Hematopoietic multipotent progenitor cell treated with erythropoietin and hydrocortisone succinate and interleukin-3 and kit ligand, for 17 days (in vitro differentiated cells): Measurements from ENCODE around the gene AMOTL1.
"Not testable (repeated sequence)": the region's sequence is repeated elsewhere in the genome, so short reads cannot be mapped to it uniquely, and the experiment has no call there.

Experiments used
- DNase-seq: peaks from one replicate; pipeline ENCODE4 v3.0.0-alpha.2; 2015; ENCODE audit warnings: low spot score

Gene AMOTL1

DNA sequence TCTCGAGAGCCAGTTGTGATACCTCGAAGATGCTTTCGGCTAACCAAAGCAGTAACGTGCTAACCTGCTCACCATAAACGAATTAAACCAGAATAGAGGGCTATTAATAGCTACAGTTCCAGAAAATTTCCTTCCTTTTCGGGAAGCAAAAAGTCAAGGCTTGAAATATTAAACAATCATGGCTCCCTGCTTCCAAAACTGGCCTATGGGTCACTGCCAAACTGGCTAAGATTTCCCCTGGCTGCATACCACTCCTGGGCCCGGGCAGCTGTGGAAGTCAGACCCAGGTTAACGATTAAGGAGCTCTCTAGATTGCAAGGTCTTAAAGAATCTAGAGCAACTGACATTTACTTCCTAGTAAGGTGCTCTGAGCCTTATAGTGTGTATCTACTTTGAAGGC is 1.7 kb downstream of the AMOTL1 start:
- DNase-seq, result no peak

DNA sequence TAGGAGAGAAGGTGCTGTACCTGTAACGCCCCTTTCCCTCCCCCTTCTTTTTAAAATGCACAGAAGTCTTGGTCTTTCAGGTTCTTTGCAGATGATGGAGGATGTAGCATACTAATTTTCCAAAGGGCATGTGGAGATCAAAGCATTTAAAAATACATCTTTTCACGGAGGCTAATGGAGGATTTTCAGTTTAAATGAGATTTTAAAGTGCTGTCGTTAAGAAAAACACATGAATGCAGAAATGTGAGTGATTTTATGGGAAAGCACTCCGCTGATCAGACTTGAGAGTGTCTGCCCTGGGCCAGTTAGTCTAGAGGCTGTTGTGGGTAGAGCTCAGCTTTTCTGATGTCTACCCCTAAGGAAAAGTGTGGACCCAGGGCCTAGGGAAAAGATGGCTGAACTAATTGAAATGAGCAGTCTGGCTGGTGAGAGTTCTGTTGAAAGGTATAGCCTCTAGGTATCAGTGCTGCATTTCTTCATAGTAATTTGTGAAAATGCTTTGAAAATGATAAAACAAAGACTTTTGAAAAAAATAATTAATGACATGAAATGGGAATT is 2.5 kb downstream of the AMOTL1 start:
- DNase-seq, result no peak

DNA sequence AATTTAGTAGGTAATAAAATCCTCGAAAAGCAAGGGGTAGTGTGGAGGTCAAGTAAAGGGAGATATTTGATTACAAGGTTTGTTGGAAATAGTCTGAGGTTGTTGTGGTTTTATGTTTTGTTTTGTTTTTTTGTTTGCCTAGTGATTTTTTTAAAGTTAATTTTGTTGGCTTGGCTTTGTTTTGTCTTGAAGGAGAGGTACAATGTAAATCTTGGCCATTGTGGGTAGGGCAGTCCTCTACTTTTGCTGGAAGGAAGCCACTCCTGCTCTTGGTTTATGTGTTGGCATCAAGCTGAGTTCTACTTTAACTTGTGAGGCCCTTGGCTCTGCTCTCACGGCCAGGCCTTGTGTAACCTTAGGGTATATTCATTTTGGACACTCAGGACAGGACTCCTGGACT is 3.2 kb downstream of the AMOTL1 start:
- no peak for DNase-seq

DNA sequence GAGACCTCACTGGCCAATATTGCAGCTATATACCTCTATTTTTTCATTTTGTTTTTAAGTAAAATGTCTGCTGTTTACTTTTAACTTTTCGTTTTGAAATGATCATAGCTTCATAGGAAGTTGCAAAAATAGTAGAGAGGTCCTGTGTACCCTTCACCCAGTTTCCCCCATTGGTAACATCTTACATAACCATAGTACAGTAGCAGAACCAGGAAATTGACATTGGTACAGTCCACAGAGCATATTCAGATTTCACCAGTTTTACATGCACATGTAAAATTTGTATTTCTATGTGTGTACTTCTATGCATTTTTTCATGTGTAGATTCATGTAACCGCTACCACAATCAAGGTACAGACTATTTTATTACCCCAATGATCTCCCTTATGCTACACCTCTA is 3.8 kb downstream of the AMOTL1 start:
- no peak for DNase-seq

DNA sequence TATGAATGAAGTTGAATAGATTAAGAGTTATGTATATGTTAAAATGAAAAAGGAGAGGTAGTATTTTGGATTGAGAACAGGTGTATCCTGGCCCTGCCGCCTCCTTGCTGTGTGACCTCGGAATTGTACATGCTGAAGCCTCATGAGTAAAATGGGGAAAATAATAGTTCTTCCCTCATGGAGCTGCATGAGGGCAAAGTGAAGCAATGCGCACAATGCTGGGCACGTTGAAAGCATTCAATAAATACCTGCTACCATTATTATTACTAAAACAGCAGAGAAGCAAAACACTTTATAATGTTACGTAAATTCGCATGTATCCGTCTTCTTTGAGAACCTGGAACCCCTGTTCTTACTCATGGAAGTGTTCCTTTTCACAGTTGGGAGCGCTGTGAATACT is 5.7 kb downstream of the AMOTL1 start:
- no peak for DNase-seq

DNA sequence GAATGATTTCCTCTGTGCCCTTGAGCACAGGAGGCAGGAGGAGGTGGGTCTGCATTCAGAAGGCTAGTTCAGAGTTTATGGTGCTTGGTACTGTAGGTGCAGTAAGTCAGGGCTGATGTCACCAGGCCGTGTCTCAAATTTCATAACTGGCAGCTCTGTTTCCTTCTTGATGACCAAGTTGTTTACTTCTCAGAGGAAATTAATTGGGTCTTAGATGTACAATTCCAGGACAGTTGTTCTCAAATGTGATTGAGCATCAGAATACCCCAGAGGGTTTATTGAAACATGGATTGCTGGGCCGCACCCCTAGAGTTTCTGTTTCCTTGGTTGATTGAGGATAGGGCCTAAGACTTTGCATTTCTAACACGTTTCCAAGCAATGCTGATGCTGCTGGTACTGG is 6.2 kb downstream of the AMOTL1 start:
- no peak for DNase-seq

DNA sequence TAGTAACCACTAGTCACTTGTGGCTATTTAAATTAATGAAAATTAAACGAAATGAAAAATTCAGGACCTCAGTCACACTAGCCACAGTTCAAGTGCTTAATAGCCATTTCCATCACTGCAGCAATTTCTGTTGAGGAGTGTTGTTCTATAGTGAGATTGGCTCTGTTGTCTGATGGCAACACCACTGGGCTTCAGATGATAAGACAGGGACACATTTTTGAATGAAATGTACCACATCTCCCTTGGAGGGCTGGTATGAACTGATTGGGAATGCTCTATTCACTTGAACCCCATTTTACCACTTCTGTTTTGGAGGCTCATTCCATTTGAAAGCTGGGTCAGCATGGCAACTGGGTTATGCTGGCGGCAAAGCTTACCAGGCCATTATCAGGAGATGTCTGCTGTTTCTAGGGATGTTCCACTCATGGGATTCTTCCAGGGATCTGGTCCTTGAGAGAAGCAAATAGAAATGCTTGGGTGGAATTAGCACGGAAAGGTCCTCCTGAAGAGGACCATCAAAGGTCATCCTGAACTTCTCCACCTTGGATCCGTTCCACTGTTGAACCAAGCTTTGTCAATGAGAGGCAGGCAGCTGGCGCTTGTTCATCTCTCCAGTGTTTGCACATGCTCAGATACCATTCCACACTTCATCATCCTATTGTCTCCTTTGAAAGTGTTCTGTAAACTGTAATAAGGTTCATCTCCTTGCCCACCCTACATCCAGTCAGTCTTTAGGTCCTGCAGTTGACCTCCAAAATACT is 7.6 kb downstream of the AMOTL1 start:
- DNase-seq, result no peak

DNA sequence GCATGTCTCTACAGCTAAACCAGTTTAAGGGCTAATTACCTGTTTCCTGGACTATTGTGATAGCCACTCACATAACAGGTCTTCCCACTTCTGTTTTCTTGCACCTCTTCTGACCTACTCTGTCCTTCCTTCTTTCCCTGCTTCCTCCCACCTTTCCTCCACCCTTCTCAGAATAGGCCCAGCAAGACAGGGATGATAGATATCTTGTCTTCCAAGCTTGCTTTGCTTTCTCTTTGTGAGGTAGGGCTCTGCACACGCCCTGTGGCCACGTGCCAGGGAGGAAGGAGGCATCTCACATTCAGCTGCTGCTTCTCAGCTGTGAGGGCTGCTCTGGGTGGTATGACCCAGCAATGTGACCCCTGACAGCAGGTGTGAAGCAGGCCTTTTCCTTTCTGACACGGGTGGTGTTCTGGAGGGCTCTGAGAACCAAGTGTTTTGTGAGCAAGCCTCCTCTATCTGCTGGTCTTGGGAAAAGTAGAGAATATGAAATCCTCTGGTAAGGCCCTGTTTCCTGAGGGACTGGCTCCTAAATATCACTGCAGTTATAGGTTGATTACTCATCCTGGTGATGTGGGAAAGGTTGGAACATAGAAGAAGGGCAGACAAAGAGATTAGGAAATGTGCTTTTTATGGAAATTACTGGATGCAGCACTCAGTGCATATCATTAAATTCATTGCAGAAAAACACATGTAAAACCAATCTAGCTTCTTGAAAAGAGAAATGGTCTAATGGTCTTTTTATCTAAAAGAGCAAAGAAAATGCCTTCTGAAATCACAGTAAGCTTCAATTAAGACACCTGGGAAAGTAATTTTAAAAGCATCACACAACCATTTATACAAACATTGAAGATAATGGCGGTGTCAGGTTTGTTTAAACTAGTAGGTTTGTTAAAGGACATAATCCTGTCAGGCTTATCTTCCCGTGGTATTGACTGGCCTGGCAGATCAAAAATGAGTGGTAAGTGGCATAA is 8.5 kb downstream of the AMOTL1 start:
- DNase-seq, result no peak

DNA sequence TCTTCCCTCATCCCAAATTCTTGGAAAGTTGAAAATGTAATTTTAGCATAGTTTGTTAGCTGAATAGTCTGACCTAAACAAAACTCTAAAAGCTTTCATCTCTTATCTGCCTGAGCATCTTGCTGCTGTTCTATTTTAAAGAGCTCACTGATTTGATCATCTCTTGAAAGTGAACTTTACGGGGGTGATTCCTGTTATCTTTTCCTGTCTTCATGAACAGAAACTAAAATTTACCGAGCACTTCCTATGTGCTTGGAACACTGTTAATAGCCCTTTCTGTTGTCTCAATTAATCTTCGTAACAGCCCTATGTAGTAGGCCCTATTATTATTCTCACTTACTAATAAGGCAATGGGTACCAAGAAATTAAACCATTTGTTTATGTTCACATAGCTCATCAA is 12.3 kb downstream of the AMOTL1 start:
- no peak for DNase-seq

DNA sequence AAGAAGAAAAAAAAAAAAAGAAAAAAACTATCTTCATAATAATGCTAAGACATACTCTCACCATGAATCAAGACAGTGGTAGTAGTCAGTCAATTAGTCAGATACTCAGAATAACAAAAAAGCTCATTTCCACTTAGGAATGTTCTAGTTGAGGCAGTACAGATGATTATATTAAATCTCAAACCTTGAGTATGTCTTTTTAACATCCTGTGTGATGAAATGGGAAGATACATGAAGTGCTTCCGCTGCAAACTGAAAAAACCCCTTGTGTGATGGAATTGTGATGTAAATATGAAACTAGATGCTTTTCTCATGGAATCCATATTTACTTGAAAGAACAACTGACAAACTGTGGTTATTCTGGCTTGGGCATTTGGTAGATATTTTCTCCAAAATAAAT is 13.7 kb downstream of the AMOTL1 start:
- DNase-seq, result no peak

DNA sequence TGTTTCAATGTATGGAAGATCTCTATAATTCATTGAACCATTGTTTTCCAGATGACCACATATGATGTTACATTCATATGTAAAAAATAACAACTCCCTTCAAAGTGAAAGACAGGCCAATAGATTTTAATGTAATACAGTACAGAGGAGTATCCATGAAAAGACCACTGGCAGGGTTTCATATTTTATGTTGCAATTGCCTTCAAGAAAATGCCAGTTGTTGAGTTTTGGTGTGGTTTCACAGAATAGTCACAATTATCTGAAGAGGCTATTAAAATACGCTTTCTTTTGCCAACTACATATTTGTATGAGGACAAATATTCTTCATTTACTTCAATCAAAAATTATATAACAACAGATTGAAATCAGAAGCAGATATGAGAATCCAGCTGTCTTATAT is 14.3 kb downstream of the AMOTL1 start:
- DNase-seq, result no peak

DNA sequence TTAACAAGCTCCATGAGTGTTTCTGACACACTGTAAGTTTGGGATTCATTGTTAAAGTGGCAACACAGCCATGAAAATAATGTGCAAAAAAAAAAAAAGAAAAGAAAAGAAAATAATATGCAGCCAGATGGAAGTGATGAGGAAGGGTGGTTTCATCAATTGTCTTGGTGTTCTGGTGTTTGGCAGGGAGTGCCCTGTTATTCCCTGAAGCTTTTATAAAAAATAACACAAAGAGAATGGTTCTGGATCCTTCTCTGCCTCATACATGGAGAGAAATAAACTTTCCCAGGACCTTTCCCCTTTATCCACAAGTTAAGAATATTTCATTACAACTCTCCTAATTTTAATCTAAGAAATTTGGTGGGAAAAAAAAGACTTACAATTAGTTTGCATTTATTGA is 16.7 kb downstream of the AMOTL1 start:
- DNase-seq, result no peak

DNA sequence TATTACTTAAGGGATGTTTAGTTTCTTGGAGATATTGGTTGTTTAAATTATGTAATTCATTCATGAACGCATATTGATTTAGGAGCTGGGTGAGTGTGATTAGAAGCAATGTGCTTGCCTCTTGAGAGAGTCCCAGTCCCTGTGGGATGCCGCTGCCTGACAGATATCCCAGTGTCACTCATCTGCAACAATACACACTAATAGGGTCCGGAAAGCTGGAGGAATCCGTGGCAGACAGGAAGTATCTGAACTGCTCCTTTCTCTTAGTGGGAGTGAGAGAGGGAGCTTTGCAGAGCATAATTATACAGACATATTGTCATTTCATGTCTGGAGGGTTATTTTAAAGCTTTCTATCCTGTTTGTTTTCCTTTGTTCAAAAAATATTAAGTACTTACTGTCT is 17.4 kb downstream of the AMOTL1 start:
- DNase-seq, result no peak

DNA sequence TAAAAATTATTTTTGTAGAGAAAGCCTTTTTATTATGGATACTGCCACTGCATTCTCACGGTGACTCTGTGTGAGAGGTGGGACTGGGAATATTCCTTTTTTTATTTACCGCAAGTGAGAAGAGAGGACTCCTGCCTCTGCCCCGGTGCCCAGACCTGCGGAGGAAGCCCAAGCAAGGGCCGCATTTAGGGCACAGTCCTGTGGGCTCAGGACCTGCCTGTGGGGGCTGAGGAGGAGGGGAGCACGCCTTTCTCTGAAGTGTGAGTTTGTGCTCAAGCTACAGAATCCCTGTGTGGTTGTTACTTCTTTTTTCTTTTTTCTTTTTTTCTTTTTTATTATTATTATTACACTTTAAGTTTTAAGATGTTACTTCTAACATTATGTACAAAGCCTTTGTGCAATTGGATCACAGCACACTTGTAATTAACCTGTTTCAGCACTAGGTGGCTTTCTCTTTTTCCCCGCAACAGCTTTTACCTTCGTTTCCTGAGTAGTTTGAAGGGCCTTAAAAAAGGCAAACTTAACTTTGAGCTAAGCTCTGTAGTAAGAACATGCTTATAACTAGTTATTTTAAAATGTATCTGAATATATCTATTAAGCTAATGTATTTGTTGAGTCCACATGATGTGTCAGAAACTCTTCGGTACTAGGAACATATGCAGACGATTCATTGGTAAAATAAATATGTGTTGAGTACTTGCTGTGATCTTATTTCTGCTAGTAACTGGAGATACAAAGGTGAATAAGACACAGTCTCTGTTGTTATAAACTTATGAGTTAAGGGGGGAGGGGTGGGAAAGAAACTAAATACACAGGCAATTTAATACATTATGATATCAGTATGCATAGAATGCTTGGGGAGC is 18.3 kb downstream of the AMOTL1 start:
- no peak for DNase-seq

DNA sequence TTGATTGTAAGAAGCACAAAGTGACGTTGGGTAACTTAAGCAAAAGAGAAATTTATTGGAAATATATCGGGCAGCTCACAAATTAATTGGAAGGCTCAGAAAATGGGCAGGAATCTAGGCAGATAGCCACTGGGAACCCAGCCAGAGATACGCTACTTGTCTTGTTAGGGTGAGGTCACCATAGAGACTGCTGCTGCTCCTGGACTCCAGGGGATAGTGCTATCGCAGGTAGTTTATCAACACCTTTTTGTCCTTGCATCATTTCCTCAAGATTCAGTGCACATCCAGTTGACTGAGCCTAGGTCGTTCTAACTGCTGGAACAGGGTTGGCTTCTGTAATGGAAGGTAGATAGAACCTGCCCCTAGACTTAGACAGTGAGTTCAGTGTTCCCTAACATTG is 19.6 kb downstream of the AMOTL1 start:
- no peak for DNase-seq

DNA sequence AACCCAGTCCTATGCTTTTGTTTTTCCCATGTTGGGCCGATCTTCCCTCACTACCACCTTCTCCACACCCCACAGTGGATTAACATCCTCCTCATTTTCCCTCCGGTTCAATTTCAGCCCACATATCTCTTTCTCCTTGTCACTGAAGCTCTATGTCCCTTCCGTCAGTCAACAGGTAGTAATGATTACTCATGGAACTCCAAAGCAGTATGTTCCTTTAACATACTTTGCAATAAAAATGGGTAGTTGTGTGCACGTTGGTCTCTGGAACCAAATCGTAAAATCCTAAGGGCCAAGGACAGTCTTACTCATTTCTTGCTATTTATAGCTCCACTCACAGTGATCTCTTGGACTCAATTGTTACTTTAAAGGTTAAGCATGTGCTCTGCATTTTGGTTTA is 20.2 kb downstream of the AMOTL1 start:
- DNase-seq, result no peak

DNA sequence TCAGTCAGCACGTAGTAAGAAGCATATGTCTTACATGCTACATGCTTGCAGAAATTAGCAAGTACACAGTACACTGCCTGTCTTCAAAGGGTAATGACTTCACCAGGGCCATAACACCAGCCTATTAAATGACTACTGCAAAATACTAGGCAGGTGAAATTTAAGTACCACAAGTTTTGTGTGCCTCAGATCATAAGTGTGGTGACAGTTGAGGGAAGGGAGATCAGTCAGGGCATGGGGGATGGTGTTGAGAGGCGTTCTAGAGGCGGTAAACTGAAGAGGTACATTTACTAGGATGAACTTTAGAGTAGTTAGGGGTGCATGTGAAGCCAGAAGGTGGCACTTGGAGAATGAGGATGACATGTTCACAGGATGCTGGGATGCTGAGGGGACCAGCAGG is 22.0 kb downstream of the AMOTL1 start:
- no peak for DNase-seq

DNA sequence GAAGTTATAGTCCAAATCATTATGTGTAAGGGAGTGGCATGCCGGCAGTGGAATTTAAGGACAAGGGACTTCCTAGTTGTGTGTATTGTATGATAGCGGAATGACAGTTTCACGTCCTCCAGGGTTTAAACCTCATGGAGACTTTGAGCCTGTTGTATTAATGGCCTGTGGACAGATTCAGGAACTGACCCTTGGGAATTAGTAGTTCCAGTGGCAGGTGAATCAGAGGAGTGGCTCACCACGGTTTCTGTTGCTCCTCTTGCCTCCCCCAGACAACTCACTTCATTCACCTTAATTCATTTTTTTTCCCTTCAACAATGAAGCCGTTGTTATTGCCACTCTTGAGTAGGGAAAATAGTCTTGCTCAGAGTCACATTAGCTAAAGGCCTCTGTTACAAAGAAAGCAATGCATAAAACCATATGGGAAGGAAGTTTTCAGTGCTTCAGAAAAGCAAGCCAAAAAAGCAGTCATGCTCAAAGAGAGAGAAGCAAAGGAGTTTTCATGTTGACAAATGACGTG is 22.6 kb downstream of the AMOTL1 start:
- DNase-seq, result no peak

DNA sequence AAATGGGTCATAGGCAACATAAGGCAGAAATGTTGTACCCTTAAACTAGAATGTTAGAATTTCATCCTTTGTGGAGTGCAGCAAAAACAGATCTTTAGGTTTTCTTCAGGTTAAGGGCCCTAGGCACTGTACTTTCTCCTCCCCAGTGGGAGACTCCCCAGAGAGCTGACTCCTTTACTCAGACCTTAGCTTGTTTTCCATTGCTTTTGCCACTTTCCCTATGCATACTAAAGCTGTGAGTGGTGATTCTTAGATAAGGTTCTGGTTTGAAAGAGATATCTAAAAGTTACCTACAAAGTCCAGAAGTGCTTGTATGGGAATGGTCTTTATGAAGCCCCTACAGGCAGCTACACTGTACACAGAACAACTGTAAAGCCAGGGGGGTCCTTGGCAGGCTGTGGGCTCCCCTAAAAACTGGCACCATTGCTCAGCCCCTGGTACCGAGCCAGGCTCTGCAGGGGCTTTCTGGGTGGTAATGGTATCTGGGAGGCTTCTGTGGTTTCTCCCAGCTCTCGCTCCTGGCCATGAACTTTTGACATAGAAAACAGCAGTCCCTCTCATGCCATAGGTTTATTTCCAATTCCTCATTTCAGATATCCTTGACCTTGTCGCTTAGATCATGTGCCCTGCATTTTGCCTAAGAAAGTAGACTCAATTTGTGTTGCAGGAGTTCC is 23.2 kb downstream of the AMOTL1 start:
- DNase-seq, result no peak

DNA sequence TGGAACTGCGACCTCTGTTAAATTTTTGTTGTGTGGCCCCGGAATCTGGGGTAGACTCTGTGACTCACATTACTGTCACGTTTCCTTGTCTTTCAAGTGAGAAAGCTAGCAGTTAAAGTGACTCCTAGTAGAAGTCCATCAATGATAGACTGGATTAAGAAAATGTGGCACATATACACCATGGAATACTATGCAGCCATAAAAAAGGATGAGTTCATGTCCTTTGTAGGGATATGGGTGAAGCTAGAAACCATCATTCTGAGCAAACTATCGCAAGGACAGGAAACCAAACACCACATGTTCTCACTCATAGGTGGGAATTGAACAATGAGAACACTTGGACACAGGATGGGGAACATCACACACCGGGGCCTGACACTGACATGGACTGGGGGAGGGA is 23.8 kb downstream of the AMOTL1 start:
- not testable (repeated sequence) for DNase-seq

DNA sequence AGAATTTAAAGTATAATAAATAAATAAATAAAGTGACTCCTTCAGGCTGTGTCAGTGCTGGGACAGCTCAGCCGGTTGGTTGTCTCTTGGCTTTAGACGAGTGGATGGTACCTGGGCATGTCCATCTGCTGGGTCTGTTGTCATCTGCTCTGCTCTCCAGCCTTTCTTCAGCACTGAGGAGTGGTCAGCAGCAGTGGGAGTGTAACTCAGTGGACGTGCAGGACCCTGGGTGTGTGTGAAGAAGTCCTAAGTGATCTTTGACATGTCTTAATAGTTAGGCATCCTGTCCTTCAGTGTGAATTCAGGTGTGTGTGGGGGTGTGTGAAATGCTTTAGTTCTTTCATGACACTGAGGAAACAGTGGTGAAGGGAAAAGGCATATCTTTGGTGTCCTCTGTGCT is 24.3 kb downstream of the AMOTL1 start:
- no peak for DNase-seq
